NB4 (cell line): ENCODE measurements around the gene PARP11.

Experiments used
- DNase-seq: peaks from one replicate; pipeline ENCODE4 v3.0.0; 2010; ENCODE audit warnings: low read depth
- H3K4me3 ChIP-seq: one replicate; pipeline ENCODE4 v1.5.1; 2011; ENCODE audit warnings: mild to moderate bottlenecking, low read depth, low read length, moderate library complexity
- CTCF ChIP-seq: IDR thresholded peaks from one replicate; pipeline ENCODE4 v1.5.1; 2012; ENCODE audit warnings: low read depth, low read length
- MYC ChIP-seq: IDR thresholded peaks from 2 replicates; pipeline ENCODE4 v1.6.1; 2011; ENCODE audit warnings: low read depth, low read length
- POLR2A ChIP-seq: IDR thresholded peaks from 2 replicates; pipeline ENCODE4 v1.6.1; 2011; ENCODE audit warnings: mild to moderate bottlenecking; ENCODE audit not compliant: insufficient read length; ENCODE audit errors: extremely low read depth
- TF ChIP-seq, protein P1 (sequence below): IDR thresholded peaks from 2 replicates; pipeline ENCODE4 v1.6.1; 2011; ENCODE audit warnings: low read depth, low read length

Gene PARP11

DNA sequence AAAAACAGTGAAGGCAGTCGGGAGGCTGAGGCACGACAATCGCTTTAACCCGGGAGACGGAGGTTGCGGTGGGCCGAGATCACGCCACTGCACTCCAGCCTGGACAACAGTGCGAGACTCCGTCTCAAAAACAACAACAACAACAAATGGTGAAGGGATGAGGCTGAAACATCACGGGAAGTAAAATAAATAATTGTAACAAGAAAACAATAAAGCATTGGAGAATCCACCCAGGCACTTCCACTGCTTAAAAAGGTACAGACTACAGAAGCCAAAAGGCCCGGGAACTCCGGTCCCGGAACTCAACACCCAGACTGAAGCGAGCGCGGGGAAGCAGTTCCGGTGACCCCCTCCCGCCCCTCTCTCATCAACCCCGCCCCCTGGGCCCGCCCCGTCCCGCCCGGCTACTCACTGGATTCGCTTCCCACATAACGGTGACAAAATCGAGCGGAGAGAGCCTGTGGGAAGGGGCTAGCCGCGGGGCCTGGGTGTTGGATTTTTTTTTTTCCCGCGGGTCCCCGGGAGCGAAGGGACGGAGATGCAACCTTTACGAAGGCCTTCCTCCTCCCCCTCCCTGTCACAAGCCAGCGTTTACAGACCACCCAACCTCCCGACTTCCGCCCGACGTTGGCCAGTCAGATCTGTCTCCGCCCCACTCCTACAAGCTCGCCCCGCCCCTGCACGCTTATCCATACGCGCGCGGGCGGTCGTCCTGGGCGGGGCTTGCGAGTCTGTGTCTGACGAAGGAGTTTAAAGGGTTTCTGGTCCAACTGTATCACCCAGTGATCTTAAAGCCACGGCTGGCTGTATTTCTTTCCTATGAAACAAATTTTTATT, at the start of gene PARP11:
Gene PARP11 (minus strand): TSS at position 600 of the 837 bp plus-strand sequence. CDS start 170 bp downstream, at position 430.
- TF ChIP-seq POLR2A (peak; percentile 56), MYC (no peak), CTCF (no peak)
- TF ChIP-seq, protein P1, sequence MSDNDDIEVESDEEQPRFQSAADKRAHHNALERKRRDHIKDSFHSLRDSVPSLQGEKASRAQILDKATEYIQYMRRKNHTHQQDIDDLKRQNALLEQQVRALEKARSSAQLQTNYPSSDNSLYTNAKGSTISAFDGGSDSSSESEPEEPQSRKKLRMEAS: 0 out of 2 replicates have a peak, but pooled peaks have one; percentile 27
- DNase-seq: peak; percentile 97
- H3K4me3 ChIP-seq: peak within 1 kb of the TSS; percentile 94

- DNase-seq: no peak
- H3K4me3 ChIP-seq: no peak overlapping the region
- TF ChIP-seq POLR2A: no peak
- TF ChIP-seq, protein P1: no peak
- no peak for TF ChIP-seq CTCF
- TF ChIP-seq MYC: no peak
These were observed 48.8 kb upstream of the PARP11 start for GRCh38 chr12:3922033-3922432.

GRCh38 chr12:3921526-3921925, 48.3 kb upstream of the PARP11 start:
- no peak for DNase-seq
- TF ChIP-seq CTCF (no peak), MYC (no peak), POLR2A (no peak)
- TF ChIP-seq, protein P1: no peak
- H3K4me3 ChIP-seq: no peak overlapping the region

- no peak for DNase-seq
- no peak overlapping the region for H3K4me3 ChIP-seq
- TF ChIP-seq CTCF (no peak), MYC (no peak), POLR2A (no peak)
- TF ChIP-seq, protein P1: no peak
These were observed 47.9 kb upstream of the PARP11 start for GRCh38 chr12:3921151-3921471.

- TF ChIP-seq CTCF: no peak
- TF ChIP-seq MYC: no peak
- TF ChIP-seq, protein P1: no peak
- TF ChIP-seq POLR2A: no peak
- no peak for DNase-seq
- no peak overlapping the region for H3K4me3 ChIP-seq
These were observed 47.4 kb upstream of the PARP11 start for GRCh38 chr12:3920351-3921150.
